C1 segment of cervical spinal cord (tissue), 14 donors: Measurements from ENCODE around the gene LTBP1.

ENCODE experiments used
- DNase-seq, 14 donors: peaks; one replicate each; lab custom pipeline; 2025; lab: John Stamatoyannopoulos, UW

LTBP1 gene

GRCh38 chr2:33011941-33012340 is 65.2 kb downstream of the LTBP1 start:
- no peak for DNase-seq

GRCh38 chr2:33013684-33014110 is 66.9 kb downstream of the LTBP1 start:
- DNase-seq = no peak

GRCh38 chr2:33014268-33014667 is 67.5 kb downstream of the LTBP1 start:
- DNase-seq = no peak

GRCh38 chr2:33015421-33016142 is 68.8 kb downstream of the LTBP1 start:
- DNase-seq = no peak

GRCh38 chr2:33018271-33018670 is 71.5 kb downstream of the LTBP1 start:
- no peak for DNase-seq

GRCh38 chr2:33019796-33020195 is 73.0 kb downstream of the LTBP1 start:
- DNase-seq = no peak

- no peak for DNase-seq
Measured at GRCh38 chr2:33020883-33021282, 74.1 kb downstream of the LTBP1 start.

GRCh38 chr2:33021542-33022227 is 74.9 kb downstream of the LTBP1 start:
- DNase-seq = no peak

- no peak for DNase-seq
Measured at GRCh38 chr2:33022395-33022985, 75.7 kb downstream of the LTBP1 start.

GRCh38 chr2:33022989-33023727 is 76.4 kb downstream of the LTBP1 start:
- no peak for DNase-seq

- DNase-seq = no peak
Measured at GRCh38 chr2:33023728-33024500, 77.2 kb downstream of the LTBP1 start.

GRCh38 chr2:33024758-33025157 is 78.0 kb downstream of the LTBP1 start:
- DNase-seq = no peak

GRCh38 chr2:33029459-33029858 is 82.7 kb downstream of the LTBP1 start:
- no peak for DNase-seq

GRCh38 chr2:33029926-33030325 is 83.2 kb downstream of the LTBP1 start:
- DNase-seq = no peak

GRCh38 chr2:33030326-33030725 is 83.6 kb downstream of the LTBP1 start:
- no peak for DNase-seq

- DNase-seq = no peak
Measured at GRCh38 chr2:33032245-33032644, 85.5 kb downstream of the LTBP1 start.

- peak in 3 of 14 donors; percentile 6 to 18 (median 13) for DNase-seq
Measured at GRCh38 chr2:33033606-33034081, 86.9 kb downstream of the LTBP1 start.

- peak in 4 of 14 donors; percentile 2 to 12 (median 7) for DNase-seq
Measured at GRCh38 chr2:33034784-33035183, 88.0 kb downstream of the LTBP1 start.

GRCh38 chr2:33038230-33038629 is 91.5 kb downstream of the LTBP1 start:
- DNase-seq = no peak

- no peak for DNase-seq
Measured at GRCh38 chr2:33038799-33039198, 92.0 kb downstream of the LTBP1 start.

- no peak for DNase-seq
Measured at GRCh38 chr2:33040541-33040940, 93.8 kb downstream of the LTBP1 start.
